Stimulated activated CD4-positive, alpha-beta T cell treated with anti-CD3 and anti-CD28 coated beads, Interleukin-1b, Interleukin-23, amount 100 ng/mL, for 4 hours (primary cell): Measurements from ENCODE around the gene NBEA.

Experiments
- DNase-seq, 2 donors: peaks; one replicate each; pipeline ENCODE4 v3.0.0-alpha.2; 2020; ENCODE audit warnings: low read depth in 2 of 2

Gene NBEA

GRCh38 chr13:35474496-35475211 is 532.6 kb downstream of the NBEA start:
- no peak for DNase-seq

GRCh38 chr13:35475212-35475959 is 533.3 kb downstream of the NBEA start:
- DNase-seq = no peak

- no peak for DNase-seq
These were observed 534.2 kb downstream of the NBEA start, which contains the start of gene MAB21L1 for GRCh38 chr13:35475960-35476943. TSS of gene MAB21L1 (minus strand) at chr13:35476689. CDS start at chr13:35476138, 551 bp downstream.

DNA sequence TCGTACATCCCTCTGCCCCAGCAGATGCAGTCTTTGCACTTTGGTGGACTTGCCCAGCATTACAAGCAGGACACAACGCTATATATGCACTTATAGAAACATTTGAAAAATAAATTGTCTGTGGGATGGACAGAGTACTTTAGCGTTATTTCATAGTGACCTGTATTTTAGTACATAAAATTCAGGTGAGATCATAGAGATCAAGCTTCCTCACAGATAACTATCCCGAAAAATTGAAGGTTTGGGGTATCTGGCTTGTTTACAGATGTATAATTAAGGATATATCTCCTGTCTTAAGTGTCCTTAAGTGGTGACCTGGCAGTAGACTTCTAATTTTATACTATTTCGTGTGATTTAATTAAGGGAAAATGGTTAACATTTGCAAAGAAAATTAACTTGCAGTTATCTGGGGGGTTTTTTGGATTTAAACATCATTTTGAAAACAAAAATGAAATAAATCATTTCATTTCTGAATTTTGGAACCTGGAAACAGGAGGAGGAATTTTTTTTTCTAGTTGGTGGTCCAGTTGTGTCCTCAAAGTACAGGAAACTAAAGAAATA is 535.4 kb downstream of the NBEA start:
- DNase-seq = no peak

DNA sequence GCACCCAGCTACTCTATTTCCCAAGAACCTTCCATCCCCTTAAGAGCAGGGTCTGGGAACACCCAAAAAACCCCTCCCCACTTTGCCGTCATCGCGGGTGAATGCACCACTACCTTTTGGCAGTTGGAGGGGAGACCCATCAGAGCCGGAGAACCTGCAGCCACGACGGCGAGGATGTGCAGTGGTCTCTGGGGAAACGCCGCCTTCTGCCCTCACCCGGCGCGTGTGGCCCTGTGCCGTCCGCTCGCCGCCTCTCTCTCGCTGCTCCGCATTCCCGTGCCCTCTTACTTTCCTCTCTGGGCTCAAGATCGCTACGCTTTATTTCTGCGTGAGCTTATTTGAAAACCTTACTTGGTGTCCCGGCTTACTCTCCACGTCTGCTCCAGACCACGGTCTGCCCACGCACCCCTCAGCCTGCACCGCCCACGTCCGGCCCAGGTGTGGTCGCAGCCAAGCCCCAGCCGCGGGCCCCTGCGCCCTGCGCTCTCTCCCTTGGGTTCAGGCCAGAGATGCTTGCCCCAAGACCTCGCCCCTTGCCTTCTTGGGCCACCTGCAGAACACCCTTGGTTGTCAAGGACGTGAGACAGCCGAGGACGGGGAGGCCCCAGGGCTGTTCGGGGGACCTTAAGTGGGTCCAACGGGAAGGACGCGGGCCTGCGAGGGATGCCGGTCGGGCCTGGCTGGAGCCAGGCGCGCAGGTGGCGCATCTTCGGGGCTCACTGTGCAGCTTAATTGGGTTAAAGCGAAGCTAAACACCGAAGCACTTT is 536.4 kb downstream of the NBEA start:
- no peak for DNase-seq

- DNase-seq = no peak
These were observed 537.0 kb downstream of the NBEA start for GRCh38 chr13:35479038-35479492.

DNA sequence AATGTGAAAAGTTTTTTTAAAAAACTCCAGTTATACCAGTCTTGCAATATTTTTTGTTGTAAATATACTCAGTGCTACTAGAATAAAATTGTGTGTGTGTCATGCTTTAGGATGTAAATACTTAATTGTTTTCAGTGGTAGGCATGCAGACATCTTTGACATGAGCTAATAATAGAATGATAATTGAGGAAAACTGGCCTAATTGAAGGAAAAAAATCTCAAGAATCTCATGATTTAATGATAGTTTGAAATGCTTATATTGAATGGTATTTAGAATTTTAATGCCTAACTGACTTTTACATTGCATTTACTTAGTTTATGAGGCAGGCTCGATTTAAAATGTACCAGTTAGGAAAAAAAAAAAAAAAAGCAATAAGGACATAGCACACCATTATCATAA is 537.6 kb downstream of the NBEA start:
- no peak for DNase-seq

GRCh38 chr13:35480346-35480745 is 538.3 kb downstream of the NBEA start:
- no peak for DNase-seq

DNA sequence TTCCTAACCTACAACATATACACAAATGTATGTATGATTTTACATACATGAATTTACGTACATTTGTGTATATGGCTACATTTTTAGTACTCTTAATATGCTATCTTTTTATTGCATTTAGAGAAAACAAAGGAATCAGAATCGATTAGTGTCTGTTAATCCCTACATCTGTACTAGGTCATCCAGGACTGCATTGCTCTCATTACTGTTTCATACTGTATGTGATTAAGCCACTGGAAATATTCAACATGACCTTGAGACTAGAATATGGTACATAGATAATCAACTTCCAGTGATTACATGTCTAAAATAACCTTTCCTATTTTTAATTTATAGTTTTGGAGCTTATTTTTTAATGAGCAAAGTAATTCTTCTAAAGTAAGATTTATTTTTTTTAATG is 539.7 kb downstream of the NBEA start:
- no peak for DNase-seq

DNA sequence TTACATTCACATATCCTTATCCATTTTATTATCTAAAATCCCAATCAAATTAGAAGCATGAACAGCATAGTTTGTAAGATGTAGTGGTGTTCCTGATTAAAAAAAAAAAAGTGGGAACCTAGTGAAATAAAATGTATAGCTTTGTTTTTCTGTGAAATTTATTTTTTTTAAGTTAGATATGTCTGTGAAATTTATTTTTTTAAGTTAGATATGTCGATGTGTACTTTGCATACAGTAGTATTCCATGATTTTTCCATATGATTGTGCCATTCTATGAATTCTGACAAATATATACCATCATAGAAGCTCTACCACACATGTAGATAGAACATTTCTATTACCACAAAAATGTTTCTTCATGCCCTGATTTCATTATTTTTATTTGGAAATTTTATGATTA is 540.5 kb downstream of the NBEA start:
- no peak for DNase-seq

DNA sequence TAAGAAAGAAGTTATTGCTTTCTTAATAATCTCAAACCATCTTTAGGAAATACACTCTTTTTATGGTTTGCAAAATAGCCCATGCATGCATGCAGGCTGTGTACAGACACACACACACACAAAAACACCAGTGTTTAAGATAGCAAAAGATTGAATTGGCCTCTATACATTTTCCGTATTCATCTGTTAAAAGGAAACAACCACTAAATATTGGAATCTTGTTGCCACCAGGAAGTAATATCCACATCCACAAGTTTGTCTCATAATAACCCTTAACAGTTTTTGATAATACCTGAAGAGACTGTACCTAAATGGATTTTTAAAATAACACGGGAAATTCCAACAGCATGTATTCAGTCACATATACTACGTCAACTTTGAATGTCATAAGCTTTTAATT is 541.7 kb downstream of the NBEA start:
- no peak for DNase-seq

DNA sequence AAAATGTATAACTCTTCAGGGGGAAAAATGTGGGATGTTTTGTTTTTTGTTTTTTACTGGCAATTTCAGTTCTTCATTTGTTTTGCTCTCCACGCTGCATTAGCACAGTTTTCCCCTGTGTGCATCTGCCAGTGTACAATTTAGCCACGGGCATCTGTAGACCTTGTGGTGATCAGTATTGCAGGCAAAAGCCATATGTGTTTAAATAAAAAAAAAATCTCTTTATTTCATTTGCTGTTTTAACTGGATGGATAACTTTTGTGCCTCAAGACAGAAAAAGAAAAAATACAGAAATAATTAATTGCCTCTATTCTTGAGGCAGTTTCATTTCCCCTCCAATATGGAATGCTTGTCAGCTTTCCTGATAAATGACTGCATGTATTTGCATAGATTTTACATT is 542.3 kb downstream of the NBEA start:
- no peak for DNase-seq

DNA sequence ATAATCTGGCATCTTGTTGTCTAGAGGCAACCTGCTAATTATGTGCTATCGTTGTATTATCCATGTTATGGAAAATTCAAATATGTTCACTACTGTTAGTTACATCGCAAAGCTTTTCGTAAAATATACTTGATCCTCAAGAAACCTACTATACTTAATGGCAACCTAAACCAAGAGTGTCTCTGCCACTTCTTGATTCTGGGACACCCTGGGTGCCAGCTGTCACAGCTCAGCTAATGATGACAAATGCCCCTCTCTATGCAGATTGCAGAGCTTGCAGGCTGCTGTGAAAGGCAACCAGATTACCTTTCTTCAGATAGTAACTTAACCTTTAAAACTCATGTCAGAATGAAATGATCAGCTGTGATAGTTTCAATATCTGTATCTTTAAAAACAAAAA is 543.4 kb downstream of the NBEA start:
- no peak for DNase-seq

DNA sequence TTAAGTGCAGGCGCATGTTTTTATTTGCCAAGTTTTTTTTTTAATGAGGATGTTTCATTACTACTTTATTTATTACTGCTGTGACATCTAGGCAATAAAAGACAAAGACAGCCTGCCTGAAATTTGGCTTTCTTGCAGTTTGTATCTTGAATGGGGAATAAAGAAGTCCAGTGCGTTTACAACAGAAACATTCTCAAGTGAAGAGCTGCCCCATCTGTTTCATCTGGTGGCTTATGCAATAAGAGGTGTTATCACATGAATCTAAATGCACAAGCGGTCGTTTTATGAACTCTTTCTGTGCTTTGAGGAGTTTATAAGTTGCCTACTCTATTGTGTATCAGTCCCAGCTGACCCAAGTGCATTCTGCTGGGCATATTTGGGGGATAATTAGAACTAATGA is 547.0 kb downstream of the NBEA start:
- DNase-seq = no peak

- DNase-seq = no peak
These were observed 553.9 kb downstream of the NBEA start for GRCh38 chr13:35496006-35496405.

GRCh38 chr13:35496761-35497386 is 554.8 kb downstream of the NBEA start:
- no peak for DNase-seq

- no peak for DNase-seq
These were observed 556.2 kb downstream of the NBEA start for GRCh38 chr13:35498231-35498630.

- DNase-seq = no peak
These were observed 557.2 kb downstream of the NBEA start for GRCh38 chr13:35499196-35499662.

DNA sequence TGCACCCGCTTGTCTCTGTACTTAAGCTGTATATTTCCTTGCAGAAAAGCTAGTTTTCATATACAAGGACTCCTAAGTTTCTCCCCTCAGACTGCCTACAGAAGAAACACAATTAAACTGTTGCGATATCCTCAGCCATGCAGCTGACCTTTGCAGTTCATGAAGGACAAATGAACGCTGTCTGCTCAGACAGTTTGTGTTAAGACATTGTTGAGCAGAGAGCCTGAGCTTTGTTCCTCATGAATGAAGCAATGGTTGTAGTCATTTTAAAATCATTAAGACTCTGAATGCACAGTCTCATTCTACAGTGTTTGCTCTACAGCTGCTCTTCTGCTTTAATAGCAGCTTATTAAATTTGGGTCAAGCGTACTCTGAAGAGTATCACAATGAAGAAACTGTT is 557.6 kb downstream of the NBEA start:
- no peak for DNase-seq

DNA sequence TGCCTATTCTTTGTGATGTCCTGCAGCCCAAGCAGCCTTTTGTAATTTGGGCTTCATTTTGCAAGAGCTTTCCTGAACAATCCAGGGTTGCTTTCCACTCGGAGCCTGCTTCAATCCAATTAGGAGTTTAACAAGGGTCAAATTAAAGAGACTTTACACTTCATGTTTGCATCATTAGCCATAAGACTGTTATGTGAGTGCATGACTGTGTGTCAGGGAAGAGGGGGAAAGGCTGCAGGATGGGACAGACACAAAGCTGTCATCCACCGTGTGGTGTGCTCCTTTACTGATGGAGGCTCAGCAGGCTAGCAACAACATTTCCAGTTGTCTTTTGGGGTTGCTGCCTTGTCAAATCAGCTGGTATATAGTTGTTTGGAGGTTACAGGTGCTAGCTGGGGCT is 558.1 kb downstream of the NBEA start:
- DNase-seq = no peak
